Stimulated activated CD4-positive, alpha-beta T cell treated with anti-CD3 and anti-CD28 coated beads, Interleukin-4, amount 100 ng/mL, for 24 hours (primary cell): ENCODE data around the gene PIP5K1C.
A peak's percentile ranks its signal among the peaks of the same experiment; 100 is the strongest.
"Not testable (repeated sequence)": the region's sequence is repeated elsewhere in the genome, so short reads cannot be mapped to it uniquely, and the experiment has no call there.

ENCODE experiments used
- DNase-seq: peaks from one replicate; pipeline ENCODE4 v3.0.0-alpha.2; 2020

The PIP5K1C gene

DNA sequence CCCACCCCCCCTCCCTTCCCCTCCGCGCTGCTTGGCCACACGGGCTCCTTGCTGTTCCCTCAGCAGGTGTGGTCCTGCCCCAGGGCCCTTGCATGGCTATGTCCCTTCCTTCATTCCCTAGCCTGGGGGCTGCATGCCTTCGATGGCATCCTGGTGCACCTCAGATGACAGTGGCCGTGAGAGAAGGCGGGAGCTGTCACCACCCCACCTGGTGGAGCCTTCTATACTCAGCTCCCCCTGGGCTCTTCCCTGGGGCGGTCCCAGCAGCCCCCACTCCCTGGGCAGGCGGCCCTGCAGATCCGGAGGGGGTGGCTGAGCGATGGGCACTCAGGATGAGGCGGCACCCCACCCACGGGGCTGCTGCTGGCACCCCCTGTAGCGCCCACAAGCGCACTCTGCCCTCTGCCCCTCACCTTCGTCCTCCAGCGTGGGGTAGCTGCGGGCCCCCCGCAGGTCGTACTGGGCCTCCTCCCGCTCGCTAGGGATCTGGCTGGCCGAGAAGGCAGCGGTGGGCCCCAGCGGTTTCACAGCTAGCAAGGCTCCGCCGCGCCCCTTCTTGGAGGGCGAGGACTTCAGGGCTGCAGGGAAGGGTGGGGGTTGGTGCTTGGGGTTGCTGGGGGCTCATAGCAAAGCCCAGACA lies 56.5 kb downstream of the PIP5K1C start:
- no peak for DNase-seq

GRCh38 chr19:3642987-3643673 lies 57.1 kb downstream of the PIP5K1C start:
- DNase-seq, result peak; percentile 22

DNA sequence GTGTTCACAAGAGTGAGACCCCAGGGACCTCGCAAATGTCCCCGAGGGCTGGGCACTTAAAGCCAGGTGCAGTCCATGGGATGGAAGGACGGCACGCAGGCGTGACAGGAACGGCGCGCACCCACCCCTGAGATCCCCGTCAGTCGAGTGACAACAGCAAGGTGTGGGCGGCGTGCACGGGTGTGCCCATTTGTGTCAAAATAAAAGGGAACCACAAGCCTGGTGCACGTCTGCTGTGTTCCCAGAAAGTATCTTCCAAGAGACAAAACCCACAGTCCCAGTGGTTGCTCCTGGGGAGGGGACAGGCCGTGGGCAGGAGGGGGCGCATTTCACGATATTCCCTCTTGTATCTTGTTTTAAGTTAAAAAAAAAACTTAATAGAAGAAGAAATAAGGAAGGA lies 58.0 kb downstream of the PIP5K1C start:
- no peak for DNase-seq

DNA sequence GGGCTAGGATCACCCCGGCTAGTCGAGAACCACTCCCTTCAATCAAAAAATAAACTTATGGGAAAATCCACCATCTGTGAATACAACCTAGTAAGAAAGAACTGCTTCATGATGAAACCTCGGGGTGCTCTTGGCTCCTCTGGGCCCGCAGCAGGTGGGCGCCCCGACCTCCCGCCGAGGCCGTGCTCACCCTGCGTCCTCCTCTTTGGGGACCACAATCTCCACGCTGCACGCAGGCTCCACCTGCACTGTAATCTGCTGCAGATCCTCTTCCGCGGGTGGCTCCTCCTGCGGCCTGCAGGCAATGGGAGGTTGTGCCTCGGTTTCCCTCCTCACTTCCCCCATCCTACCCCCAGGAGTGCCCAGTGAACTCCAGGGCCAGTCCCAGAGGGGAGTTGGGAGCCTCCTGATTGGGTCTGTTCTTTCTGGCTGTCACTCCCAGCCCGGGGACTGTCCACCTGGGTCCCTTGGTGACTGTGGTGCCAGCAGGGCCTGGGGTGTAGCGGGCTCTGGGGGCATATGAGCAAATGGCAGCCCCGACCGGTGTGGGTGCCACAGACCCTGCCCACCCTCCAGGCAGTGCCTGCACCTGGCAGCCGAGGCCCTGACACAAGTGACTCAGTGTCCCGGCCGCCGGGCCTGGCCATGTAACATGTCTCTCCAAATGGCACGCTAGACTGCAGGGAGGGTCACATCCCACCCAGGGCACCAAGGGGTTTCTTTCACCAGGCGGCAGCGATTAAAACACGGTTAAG lies 58.6 kb downstream of the PIP5K1C start:
- DNase-seq, result no peak

DNA sequence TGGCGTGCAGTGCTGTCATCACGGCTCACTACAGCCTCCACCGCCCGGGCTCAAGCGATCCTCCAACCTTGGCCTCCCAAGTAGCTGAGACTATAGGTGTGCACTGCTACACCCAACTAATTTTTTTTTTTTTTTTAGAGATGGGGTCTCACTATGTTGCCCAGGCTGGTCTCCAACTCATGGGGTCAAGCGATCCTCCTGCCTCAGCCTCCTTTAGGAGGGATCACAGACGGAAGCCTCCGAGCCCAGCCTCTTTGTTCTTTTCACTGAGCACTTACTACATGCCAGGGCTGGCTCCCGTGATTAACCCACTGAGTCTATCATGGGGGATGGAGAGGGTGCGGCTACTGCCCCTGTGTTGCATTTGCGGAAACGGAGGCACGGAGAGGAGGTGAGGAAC lies 60.8 kb downstream of the PIP5K1C start:
- no peak for DNase-seq

DNA sequence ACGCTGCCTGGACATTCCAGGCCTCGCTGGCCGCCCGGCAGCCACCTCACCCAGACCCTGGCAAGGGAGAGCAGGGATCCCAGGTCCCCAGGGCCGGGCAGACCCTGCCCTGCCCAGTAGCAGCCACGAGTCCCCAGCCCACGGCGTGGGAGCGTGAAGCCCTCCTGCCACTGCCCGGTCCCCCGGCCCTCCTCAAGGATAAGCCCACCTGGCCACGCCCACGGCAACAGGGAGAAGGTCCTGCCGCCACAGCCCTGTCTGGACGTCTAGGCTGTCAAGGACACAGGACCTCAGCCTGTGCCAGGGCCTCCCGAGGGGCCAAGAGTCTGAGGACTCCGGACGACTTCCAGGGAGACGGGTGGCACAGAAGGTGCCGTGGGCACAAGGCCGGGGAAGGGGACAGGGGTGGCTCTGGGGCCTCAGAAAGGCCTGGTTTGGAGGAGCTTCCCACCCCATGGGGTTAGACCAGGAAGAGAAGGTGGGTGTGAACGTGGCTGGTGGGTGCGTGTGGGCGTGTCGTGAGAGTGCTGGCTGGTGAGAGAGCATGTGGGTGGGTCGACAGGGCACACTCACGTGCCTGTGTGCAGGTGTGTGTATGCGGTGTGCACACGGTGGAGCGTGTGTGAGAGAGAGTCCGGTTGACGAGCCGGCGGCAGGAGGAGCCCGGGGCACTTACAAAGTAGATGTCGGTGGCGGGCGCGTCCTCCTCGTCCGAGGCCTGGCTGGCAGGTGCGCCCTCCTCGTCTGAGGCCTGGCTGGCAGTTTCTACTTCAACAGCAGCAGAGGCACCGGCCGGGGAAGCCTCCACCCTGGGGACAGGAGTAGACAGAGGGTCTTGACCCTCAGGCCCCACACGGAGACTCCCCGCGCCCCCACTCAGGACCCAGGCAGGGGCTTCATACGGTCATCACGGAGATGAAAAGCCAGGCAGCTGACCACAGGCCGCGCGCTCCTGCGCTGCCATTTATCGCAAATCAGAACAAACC lies 61.8 kb downstream of the PIP5K1C start:
- DNase-seq, result no peak

GRCh38 chr19:3637621-3638020 lies 62.6 kb downstream of the PIP5K1C start:
- no peak for DNase-seq

DNA sequence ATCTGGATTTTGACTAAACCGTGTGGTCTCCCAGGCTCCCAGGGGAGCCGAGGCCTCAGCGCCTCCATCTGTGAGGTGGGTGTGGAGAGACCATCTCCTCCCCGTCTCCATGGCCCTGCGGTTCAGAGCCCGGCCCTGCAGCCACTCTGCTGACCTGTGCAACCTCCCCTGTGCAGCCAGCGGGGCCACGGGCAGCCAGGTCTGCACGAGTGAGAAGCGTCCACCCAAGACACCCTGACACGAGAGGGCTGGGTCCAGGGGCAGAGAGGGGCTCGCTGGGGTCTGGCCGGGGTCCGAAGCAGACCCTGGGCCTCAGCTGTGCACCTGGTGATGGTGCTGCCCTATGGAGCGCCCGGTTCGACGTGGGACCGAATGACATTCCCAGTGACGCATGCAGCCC lies 63.3 kb downstream of the PIP5K1C start:
- DNase-seq, result no peak

DNA sequence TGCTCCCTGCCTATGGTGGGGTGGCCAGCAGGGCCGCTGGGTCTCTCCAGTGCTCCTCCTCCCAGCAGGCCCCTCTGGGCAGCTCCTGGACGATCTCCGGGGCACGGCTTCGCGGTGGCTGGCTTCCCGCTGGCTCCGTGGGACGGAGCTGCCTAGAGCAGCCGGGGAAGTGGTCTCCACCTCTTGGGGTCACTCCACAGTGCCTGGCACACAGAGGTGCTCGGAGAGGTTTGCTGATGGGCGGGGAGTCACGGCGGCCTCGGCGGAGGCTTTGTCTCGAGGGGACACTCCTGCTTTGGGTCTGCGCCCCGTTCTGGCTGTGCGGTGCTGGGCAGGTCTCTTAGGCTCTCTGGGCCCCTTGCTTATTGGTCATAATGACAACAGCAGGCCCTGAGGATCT lies 63.8 kb downstream of the PIP5K1C start:
- no peak for DNase-seq

DNA sequence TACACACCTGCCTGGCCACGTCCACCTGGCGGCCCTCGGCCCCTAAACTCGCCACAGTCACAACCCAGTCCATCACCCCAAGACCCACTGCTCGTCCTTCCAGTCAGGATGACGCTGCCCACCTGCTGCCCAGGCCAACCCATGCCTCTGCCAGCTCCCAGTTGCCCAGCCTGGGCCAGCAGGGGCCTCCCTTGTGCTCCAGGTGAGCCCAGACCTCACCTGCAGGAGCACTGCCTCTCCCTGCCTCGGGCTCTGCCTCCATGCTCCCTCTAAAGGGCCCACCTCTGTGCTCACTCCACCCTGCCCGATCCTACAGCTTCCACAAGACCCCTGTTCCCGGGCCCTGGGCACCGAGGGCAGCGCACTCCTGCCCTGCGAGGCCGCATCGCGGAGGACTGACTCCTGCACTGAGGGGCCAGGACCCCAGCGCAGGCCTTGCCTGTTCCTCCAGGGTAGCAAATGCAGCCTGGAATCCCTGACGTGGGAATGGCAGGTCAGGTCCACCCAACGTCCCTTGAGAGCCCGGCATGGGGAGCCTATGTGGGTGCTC lies 65.7 kb downstream of the PIP5K1C start:
- DNase-seq, result no peak

GRCh38 chr19:3633559-3633988 lies 66.7 kb downstream of the PIP5K1C start:
- no peak for DNase-seq

- no peak for DNase-seq
These were observed 67.3 kb downstream of the PIP5K1C start for GRCh38 chr19:3632739-3633558.

DNA sequence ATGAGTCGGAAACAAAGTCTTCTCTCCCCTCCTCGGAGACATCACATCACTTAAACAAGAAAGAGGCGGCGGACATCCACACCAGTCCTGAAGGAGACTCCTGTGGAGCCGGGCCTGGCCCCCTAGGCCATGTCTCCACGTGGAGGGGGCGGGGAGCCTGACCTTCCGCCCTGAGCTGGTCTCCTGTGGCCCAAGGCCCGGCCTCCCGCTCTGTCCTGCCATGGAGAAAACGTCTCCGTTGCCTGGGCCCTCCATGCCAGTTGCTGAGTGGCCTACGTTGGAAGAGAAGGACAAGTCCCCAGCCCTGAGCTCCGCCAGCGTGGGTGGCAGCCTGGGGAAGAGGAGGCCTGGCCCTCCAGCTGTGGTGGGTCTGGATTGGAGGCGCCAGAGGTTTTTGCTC lies 68.2 kb downstream of the PIP5K1C start:
- DNase-seq, result no peak

- no peak for DNase-seq
These were observed 69.0 kb downstream of the PIP5K1C start for GRCh38 chr19:3631053-3631861.

GRCh38 chr19:3628766-3629165 lies 71.5 kb downstream of the PIP5K1C start:
- not testable (repeated sequence) for DNase-seq

- no peak for DNase-seq
These were observed 72.9 kb downstream of the PIP5K1C start for GRCh38 chr19:3627351-3627723.

- DNase-seq, result peak; percentile 100
These were observed 73.6 kb downstream of the PIP5K1C start, which contains the start of gene CACTIN for GRCh38 chr19:3626473-3627350. Gene CACTIN (minus strand): TSS chr19:3626790. CDS start chr19:3626762, 28 bp downstream.

DNA sequence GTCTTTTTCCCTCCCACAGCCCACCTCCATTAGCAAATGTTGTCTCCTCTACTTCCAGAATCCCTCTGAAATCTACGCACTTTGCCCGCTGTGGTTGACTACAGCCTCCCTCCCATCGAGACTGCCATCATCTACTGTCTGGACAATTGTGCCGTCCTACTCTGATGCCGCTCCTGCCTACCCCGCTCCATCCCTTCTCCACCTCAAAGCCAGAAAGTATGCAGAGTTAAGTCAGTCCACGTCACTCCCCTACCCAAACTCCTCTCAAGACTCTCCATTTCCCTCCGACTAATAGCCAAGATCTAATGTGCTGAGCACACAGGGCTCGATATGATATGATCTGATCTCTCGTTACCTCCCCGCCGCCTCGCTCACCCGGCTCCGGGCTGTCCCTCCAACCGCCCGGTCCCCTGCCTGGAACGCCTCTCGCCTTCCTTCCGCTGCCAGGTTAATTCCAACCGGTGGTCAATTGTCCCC lies 74.2 kb downstream of the PIP5K1C start:
- DNase-seq, result no peak

GRCh38 chr19:3623716-3624115 lies 76.6 kb downstream of the PIP5K1C start:
- DNase-seq, result no peak
